Right renal cortex interstitium (tissue), 3 donors: ENCODE results near the gene ZDHHC12. TPM values are rescaled to one million over a fixed set of nuclear protein-coding genes. Genes with fewer than 3 reads are reported as not detected.

ENCODE experiments used
- DNase-seq, 3 donors: peaks; one replicate each; pipeline ENCODE4 v3.0.0-alpha.2; 2013; ENCODE audit warnings: low read depth in 3 of 3, low spot score in 2 of 3
- polyA plus RNA-seq, 3 donors: library from polyadenylated mRNA; unstranded; fragments of 120-200 nt; gene quantifications; one replicate each; pipeline ENCODE4 v1.2.1, GENCODE V29; 2013; ENCODE audit not compliant: insufficient read length in 3 of 3

The ZDHHC12 gene
- polyA plus RNA-seq, 3 donors, result 14.4 to 19.5 (median 17.0) TPM

GRCh38 chr9:128731093-128731492 lies 7.2 kb upstream of the ZDHHC12 start:
- no peak for DNase-seq

- DNase-seq, result no peak
Observed at GRCh38 chr9:128729766-128730517, 6.0 kb upstream of the ZDHHC12 start.

DNA sequence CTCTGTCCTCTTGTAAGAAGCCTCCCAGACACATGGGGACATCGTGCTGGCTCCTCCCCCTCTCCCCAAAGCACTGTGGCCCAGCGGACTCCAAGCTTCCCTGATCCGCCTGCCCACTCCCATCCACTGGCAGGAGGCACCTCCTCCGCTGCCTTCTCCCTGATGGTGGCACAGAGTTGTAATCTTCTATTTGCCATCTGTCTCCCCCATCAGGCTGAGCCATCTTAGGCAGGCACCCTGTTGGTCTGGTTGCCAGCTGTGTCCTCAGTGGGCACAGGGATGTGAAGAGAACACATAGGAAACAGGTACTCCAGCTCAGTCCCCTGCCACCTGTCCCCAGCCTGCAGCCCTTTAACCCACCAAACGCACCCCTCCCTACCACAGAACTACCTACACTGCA lies 5.4 kb upstream of the ZDHHC12 start:
- no peak for DNase-seq

- no peak for DNase-seq
Observed at GRCh38 chr9:128728298-128728697, 4.4 kb upstream of the ZDHHC12 start.

DNA sequence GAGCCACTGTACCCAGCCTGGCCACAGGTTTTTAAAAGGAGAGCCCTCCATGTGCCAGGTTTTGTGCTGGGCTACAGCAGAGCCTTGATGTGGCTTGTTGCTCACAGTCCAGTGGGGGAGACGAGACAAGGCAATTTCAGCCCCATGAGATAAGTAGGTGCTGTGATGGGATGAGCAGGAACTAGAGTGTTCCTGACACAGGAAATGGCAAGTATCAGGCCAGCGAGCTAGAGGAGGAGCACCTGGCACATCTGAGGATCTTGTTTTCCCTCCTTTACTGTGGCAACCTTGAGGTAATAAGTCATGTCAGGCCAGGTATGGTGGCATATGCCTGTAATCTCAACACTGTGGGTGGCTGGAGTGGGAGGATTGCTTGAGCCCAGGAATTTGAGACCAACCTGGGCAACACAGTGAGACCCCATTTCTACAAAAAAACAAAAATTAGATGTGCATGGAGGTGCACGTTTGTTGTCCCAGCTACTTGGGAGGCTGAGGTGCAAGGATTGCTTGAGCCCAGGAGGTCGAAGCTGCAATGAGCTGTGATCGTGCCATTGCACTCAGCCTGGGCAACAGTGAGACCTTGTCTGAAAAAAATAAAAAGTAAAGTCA lies 3.8 kb upstream of the ZDHHC12 start:
- no peak for DNase-seq

- DNase-seq, result no peak
Observed at GRCh38 chr9:128724744-128725211, 851 bp upstream of the ZDHHC12 start.

GRCh38 chr9:128723352-128723865 lies 518 bp downstream of the ZDHHC12 start:
- DNase-seq, result no peak

DNA sequence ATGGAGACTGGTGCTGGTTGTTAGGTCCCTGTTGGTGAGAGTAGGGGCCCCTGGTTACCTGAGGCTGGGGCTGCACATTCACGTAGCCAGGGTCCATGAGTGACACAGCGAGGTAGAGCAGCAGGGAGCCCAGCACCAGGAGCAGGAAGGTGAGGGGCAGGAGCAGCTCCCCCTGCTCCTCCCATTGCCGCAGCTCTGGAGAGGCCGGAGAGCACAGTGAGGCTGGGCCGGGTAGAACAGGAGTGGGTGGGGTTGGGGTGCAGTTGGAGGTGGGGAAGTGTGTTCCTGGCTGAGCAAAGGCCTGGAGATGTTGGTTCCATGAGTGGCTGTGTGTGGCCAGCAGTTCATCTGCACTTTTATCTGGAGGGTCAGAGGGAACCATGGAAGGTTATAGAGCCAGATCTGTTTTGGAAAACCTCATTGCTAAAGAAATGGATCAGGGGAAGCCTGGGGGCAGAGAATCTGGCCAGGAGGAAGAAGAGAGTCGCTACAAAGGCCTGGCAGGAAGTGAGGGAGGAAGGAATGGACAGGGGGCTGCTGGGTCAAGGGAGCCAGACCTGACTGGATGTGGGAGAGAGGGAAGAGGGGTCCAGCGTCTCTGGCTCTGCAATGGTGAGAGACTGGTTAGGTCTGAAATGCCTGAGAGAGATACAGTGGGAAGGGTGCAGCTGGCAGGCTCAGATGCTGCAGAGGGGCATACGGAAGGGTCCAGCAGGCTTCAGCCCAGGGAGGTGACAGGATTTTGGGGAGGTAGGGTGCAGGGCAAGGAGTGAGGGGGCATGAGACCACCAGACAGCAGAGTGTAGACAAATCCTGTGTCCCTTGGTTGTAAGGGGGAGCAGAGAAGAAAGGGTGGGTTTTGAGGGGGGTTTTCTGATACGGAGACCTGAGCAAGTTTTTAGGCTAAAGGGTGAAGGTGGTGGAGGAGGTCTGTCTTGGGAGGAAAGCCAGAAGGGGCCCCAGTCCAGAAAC lies 1.3 kb downstream of the ZDHHC12 start:
- DNase-seq, result no peak

- DNase-seq, result no peak
Observed at GRCh38 chr9:128721487-128722010, 2.4 kb downstream of the ZDHHC12 start.

- no peak for DNase-seq
Observed at GRCh38 chr9:128720841-128721486, 3.0 kb downstream of the ZDHHC12 start.

DNA sequence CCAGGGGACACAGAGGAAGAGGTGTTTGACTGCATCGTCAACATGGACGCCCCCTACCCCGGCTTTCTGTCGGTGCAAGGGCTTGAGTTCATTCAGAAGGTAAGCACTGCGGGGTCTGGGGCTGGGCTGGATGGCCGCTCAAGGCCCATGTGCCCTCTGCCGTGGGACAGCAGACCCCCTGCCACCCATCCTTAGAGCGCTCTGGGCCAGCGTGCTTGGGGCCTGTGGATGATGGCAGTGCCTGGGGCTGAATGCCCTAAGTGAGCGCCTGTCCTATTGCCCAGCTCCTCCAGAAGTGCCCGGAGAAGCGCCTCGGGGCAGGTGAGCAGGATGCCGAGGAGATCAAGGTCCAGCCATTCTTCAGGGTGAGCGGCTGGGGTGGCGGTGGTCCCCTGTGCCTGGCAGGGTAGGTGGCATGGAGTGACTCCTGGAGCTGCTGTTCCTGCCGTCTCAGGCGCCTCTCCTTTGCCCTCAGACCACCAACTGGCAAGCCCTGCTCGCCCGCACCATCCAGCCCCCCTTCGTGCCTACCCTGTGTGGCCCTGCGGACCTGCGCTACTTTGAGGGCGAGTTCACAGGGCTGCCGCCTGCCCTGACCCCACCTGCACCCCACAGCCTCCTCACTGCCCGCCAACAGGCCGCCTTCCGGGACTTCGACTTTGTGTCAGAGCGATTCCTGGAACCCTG lies 3.9 kb downstream of the ZDHHC12 start:
- DNase-seq, result no peak

DNA sequence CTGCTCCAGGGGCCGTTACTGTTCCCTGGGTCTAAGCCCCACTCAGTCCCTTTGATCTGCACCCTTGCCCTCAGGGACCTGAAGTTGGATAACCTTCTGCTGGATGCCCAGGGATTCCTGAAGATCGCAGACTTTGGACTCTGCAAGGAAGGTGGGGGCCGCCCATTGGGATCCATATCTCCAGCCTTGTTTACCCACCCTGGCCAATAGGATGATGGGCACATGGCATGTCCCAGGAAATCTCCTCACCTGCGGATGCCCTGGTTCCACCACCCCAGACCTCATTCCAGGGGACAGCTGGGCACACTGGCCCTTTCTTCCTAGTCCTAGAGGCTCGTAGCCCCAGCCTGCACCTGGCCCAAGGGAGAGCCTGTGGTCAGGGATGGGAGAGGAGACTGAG lies 5.5 kb downstream of the ZDHHC12 start:
- no peak for DNase-seq

GRCh38 chr9:128718047-128718446 lies 5.9 kb downstream of the ZDHHC12 start:
- DNase-seq, result no peak

DNA sequence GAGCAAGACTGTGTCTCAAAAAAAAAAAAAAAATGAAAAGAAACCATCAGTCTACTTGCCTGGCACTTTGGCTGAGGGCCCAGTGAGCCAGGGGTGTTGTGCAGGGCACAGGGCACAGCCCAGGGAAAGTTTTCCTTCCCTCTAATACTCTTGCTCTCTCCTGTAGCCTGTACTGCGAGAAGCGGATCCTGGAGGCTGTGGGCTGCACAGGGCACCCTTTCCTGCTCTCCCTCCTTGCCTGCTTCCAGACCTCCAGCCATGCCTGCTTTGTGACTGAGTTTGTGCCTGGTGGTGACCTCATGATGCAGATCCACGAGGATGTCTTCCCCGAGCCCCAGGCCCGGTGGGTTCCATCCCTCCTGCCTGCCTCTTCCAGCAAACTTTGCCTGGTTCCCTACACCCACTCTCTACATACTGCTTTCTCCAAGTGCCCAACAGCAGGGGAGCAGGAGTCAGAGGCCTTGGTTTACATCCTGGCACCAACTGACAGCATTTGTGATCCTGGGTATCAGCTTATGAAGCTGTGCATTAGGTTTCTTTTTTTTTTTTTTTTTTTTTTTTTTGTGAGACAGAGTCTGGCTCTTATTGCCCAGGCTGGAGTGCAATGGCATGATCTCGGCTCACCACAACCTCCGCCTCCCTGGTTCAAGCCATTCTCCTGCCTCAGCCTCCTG lies 7.2 kb downstream of the ZDHHC12 start:
- DNase-seq, result no peak

DNA sequence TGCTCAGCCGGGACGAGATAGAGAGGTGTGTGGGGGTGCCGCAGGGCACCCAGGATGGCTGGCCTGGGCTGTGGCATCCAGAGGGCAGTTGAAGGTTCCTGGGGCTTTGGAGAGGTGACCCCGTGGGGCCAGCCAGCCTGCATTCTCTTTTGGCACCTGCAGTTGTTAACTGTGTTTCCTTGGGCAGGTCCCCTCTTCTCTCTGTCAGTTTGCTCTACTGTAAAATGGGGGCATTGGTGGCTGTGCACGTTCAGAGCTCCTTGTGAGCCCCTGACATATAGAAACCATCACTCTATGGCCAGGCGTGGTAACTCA lies 8.5 kb downstream of the ZDHHC12 start:
- DNase-seq, result no peak

DNA sequence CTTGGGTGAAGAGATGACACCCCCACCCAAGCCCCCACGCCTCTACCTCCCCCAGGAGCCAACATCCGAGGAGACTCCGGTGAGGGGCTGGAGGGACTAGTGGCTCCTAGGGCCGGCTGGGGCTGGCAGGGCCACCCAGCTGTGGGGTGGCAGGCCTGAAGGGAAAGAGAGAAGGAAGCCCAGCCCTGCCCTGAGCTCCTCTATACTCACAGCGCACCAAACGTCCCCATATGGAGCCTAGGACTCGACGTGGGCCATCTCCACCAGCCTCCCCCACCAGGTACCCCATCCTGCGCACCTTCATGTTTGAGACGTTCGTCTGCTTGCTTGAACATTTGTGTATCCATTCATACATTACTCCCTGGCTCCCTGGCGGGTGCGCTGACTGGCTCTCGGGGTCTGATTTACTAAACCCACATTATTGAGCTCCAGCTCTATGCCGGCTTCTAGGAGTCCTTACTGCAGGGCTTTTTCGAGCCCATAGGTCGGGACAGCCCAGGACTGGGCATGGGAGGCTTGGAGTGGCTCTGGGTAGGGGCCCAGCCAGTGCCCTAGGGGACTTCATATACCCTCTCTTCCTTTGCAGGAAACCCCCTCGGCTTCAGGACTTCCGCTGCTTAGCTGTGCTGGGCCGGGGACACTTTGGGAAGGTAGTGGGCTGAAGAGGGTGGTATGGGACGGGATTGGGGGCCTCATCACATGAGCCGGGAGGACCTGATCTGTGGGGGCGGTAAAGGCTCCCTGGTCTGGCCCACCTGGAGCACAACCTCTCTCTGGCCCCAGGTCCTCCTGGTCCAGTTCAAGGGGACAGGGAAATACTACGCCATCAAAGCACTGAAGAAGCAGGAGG lies 9.1 kb downstream of the ZDHHC12 start:
- DNase-seq, result no peak

- DNase-seq, result no peak
Observed at GRCh38 chr9:128713941-128714573, 9.9 kb downstream of the ZDHHC12 start.

GRCh38 chr9:128713411-128713780 lies 10.5 kb downstream of the ZDHHC12 start:
- no peak for DNase-seq
